Vagina (tissue), 2 donors: ENCODE data around the gene THADA. TPM values are rescaled to one million over a fixed set of nuclear protein-coding genes. Genes with fewer than 3 reads are reported as not detected.

Experiments used
- DNase-seq, 2 donors: peaks; one replicate each; pipeline ENCODE4 v3.0.0-alpha.2; 2017; ENCODE audit errors: extremely low spot score in 2 of 2
- H3K27ac ChIP-seq: fragments of 200-600 bp; sonication (generic); one replicate; pipeline ENCODE4 v1.5.1; 2019
- H3K27me3 ChIP-seq: fragments of 200-600 bp; sonication (generic); one replicate; pipeline ENCODE4 v1.5.1; 2019
- H3K36me3 ChIP-seq, 2 donors: fragments of 200-600 bp; sonication (generic); one replicate each; pipeline ENCODE4 v1.5.1; 2017 to 2019
- H3K4me1 ChIP-seq: fragments of 200-600 bp; sonication (generic); one replicate; pipeline ENCODE4 v1.5.1; 2019
- H3K4me3 ChIP-seq, 2 donors: fragments of 200-600 bp; sonication (generic); 1 replicate in 1 of 2; 2 replicates in 1 of 2; pipeline ENCODE4 v1.5.1; 2016 to 2019
- H3K9me3 ChIP-seq: fragments of 200-600 bp; sonication (generic); one replicate; pipeline ENCODE4 v1.5.1; 2019
- POLR2A ChIP-seq, 2 donors: fragments of 450-650 bp; IDR thresholded peaks; one replicate each; pipeline ENCODE4 v1.6.1; 2017; ENCODE audit warnings: antibody characterized with exemption in 2 of 2, mild to moderate bottlenecking in 2 of 2, moderate library complexity in 2 of 2
- POLR2AphosphoS5 ChIP-seq, 2 donors: sonication (generic); formaldehyde crosslinking; IDR thresholded peaks; one replicate each; pipeline ENCODE4 v1.9.0; 2017; ENCODE audit warnings: antibody characterized with exemption in 2 of 2, mild to moderate bottlenecking in 2 of 2, low read depth in 1 of 2; ENCODE audit not compliant: insufficient read depth in 1 of 2
- intact Hi-C: fragments of 100-400 bp; cut with DNase I; formaldehyde crosslinking; loops from one replicate; pipeline ENCODE4 v1.15.1; 2023
- total RNA-seq: library from RNA; depleted of rRNA; stranded (reverse); fragments of >200 nt; gene quantifications from one replicate; pipeline ENCODE4 v1.2.3, GENCODE V29; 2016
- TF ChIP-seq, protein P1 (sequence below), 3 experiments: fragments of 450-650 bp in 2 of 3; fragments of 200-600 bp in 1 of 3; sonication (generic) in 1 of 3; IDR thresholded peaks; one replicate each; pipeline ENCODE4 v1.5.1; 2017 to 2019; ENCODE audit warnings: antibody characterized with exemption in 3 of 3, mild to moderate bottlenecking in 2 of 3, moderate library complexity in 2 of 3

The THADA gene
- total RNA-seq, 1 donor from 2014 or later = 32.2 TPM

DNA sequence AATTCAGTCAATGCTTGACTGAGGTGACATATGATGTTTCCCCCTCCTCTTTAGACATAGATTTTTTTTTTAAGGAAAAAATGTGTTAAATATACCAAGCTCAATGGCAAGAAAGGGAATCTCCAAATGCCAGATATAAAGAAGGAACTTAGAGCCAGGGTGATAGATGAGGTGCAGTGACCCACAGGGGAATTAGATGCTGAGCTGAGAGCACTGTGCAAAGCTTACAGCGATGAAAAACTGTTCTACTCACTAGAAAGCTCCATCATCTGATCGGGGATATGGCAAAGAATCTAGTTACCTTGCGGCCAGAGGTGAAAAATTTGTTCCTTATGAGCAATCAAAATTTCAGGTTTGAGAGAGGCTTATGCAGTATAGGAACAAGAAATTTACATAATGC is 218.5 kb downstream of the THADA start:
- no peak for DNase-seq
- TF ChIP-seq POLR2A (IDR thresholded peaks at IDR 0.05) = no peak
- TF ChIP-seq, protein P1, sequence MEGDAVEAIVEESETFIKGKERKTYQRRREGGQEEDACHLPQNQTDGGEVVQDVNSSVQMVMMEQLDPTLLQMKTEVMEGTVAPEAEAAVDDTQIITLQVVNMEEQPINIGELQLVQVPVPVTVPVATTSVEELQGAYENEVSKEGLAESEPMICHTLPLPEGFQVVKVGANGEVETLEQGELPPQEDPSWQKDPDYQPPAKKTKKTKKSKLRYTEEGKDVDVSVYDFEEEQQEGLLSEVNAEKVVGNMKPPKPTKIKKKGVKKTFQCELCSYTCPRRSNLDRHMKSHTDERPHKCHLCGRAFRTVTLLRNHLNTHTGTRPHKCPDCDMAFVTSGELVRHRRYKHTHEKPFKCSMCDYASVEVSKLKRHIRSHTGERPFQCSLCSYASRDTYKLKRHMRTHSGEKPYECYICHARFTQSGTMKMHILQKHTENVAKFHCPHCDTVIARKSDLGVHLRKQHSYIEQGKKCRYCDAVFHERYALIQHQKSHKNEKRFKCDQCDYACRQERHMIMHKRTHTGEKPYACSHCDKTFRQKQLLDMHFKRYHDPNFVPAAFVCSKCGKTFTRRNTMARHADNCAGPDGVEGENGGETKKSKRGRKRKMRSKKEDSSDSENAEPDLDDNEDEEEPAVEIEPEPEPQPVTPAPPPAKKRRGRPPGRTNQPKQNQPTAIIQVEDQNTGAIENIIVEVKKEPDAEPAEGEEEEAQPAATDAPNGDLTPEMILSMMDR (IDR thresholded peaks at IDR 0.05) = no peak
- TF ChIP-seq POLR2AphosphoS5 (IDR thresholded peaks at IDR 0.05; ENCODE audit: insufficient read depth in 1 of 2, low read depth in 1 of 2) = no peak
- H3K27ac ChIP-seq = no peak overlapping the region
- no peaks in the 10 kb centered on the region for H3K27me3 ChIP-seq
- H3K9me3 ChIP-seq = no peaks in the 10 kb centered on the region
- H3K4me1 ChIP-seq = peaks cover 7% of the 10 kb centered on the region
- intact Hi-C loops = no loop called here
- H3K36me3 ChIP-seq = no peaks in the 10 kb centered on the region
- no peak overlapping the region for H3K4me3 ChIP-seq

DNA sequence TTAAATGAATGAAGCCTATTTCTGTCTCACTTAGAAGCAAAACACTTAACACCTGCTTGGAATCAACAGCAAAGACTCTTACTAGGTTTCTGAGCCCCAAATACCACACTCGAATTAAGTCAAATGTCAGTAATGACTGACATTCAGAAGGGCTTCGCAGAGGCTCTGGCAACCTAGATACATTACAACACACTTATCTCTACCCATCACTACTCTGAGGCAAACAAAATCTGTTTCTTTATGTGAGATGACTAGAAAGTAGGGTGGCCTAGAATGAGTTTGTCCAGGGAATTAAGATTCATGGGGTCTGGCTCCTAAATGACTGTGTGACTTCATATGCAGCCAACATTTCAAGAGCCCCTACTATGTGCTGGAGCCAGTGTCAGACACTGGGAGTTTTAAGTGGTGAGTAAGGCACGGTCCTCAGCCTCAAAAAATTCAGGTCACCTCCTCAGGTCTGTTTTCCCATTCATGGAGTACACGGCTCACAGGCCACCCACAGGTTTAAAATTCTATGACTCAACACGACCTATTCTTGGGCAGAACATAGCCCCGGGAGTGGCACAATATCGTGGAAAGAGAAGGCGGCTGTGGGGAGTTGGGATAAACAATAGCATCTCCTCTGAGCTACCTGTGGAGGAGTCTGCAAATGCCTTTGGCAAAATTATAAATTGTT is 219.2 kb downstream of the THADA start:
- Histone ChIP-seq H3K27me3 (no peaks in the 10 kb centered on the region), H3K4me3 (no peak overlapping the region), H3K36me3 (no peaks in the 10 kb centered on the region), H3K4me1 (peaks cover 7% of the 10 kb centered on the region), H3K27ac (no peak overlapping the region), H3K9me3 (no peaks in the 10 kb centered on the region)
- no peak for DNase-seq
- intact Hi-C loops = no loop called here
- TF ChIP-seq POLR2AphosphoS5 (IDR thresholded peaks at IDR 0.05; ENCODE audit: insufficient read depth in 1 of 2, low read depth in 1 of 2) (no peak), POLR2A (IDR thresholded peaks at IDR 0.05) (no peak)
- TF ChIP-seq, protein P1 (IDR thresholded peaks at IDR 0.05) = no peak

DNA sequence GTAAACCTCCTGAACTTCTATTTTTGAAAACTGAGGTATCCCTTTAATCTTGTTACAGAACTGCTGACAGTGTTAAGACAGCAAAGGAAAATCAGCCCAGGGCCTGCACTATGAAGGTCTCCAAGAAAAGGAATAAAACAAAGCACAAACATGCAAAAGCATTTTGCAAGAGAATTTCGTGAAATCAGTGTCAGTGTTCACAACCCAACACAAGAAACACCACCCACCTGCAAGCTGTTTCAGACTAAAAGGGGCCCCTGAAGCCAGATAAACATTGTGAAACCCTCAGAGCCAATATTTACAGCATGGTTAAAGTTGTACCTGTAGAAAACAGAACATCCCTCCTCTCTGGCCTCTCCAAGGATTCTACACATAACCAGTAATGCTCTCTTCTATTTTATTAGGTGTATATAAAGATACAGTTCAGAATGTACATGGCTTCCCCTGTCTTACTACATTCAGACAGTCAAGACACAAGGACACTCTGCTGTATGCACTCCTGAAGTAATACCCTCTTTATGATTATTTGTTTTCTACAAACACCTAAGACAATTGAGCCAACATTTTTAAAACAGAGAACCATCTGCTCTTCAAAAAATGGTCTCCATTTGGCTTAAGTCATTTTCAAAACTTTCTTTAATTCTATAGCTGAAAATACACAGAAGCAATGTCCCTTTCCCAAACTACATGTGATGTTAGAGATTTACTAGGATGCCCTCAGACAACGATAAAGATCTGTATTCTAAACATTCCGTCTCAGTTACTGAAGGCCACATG is 219.9 kb downstream of the THADA start:
- Histone ChIP-seq H3K36me3 (no peaks in the 10 kb centered on the region), H3K4me3 (no peak overlapping the region), H3K27ac (peak overlapping the region; percentile 36), H3K4me1 (peaks cover 7% of the 10 kb centered on the region), H3K9me3 (no peaks in the 10 kb centered on the region), H3K27me3 (no peaks in the 10 kb centered on the region)
- intact Hi-C loops = no loop called here
- DNase-seq = no peak
- TF ChIP-seq POLR2A (IDR thresholded peaks at IDR 0.05) (no peak), POLR2AphosphoS5 (IDR thresholded peaks at IDR 0.05; ENCODE audit: insufficient read depth in 1 of 2, low read depth in 1 of 2) (no peak)
- TF ChIP-seq, protein P1 (IDR thresholded peaks at IDR 0.05) = no peak

DNA sequence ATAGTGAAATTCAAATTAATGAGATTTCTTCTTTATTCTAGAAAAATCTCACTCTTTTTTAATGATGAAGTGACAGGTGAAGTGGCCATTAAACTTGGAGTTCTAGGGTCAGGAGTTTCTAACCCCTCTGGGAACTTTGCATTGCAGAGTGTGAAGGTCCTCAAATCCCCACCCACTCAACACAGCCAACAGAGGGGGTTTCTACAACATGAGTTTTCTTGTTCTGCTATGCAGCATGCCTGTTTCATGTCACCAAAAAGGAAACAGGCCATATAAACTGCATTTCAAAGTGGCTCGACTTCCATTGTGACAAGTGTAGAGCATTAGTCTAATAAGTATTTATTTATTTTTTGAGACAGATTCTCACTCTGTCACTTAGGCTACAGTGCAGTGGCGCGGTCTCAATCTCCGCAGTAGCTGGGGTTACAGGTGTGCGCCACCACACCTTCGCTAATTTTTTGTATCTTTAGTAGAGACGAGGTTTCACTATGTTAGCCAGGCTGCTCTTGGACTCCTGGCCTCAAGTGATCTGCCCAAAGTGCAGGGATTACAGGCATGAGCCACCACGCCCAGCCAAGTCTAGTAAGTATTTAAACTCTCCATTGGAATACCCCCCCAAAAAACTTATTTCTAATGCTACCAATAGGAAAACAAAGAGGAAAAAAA is 223.3 kb downstream of the THADA start:
- no peak for DNase-seq
- H3K4me3 ChIP-seq = no peak overlapping the region
- no peak overlapping the region for H3K27ac ChIP-seq
- H3K4me1 ChIP-seq = peaks cover 21% of the 10 kb centered on the region
- no peaks in the 10 kb centered on the region for H3K36me3 ChIP-seq
- intact Hi-C loops = no loop called here
- TF ChIP-seq POLR2A (IDR thresholded peaks at IDR 0.05) (no peak), POLR2AphosphoS5 (IDR thresholded peaks at IDR 0.05; ENCODE audit: insufficient read depth in 1 of 2, low read depth in 1 of 2) (no peak)
- TF ChIP-seq, protein P1 (IDR thresholded peaks at IDR 0.05) = no peak
- no peaks in the 10 kb centered on the region for H3K27me3 ChIP-seq
- no peaks in the 10 kb centered on the region for H3K9me3 ChIP-seq
